Mammary epithelial cell (primary cell): Measurements from ENCODE around the gene NPFFR1.

Source experiments
- CTCF ChIP-seq, 2 donors: IDR thresholded peaks in 1 of 2; conservative IDR thresholded peaks in 1 of 2; 2 replicates each; pipeline ENCODE4 v1.5.1; 2011 to 2012; ENCODE audit warnings: inconsistent platforms in 2 of 2, low read length in 2 of 2, mild to moderate bottlenecking in 2 of 2, control low read depth in 1 of 2, low read depth in 1 of 2; ENCODE audit not compliant: insufficient read depth in 1 of 2; ENCODE audit errors: extremely low read depth in 1 of 2
- EZH2 ChIP-seq: IDR thresholded peaks from 2 replicates; pipeline ENCODE4 v1.6.1; 2012; ENCODE audit warnings: low read length, inconsistent platforms, borderline replicate concordance

- TF ChIP-seq CTCF (conservative IDR thresholded peaks at IDR 0.05 in 1 of 2, IDR thresholded peaks at IDR 0.05 in 1 of 2; ENCODE audit: extremely low read depth in 1 of 2, insufficient read depth in 1 of 2, low read depth in 1 of 2, low read length in 2 of 2) (no peak), EZH2 (no peak)
These were observed 32.7 kb downstream of the NPFFR1 start for GRCh38 chr10:70250961-70251680.
